CD1c-positive myeloid dendritic cell (primary cell): ENCODE data around the gene UBE2E2.
A peak's percentile ranks its signal among the peaks of the same experiment; 100 is the strongest.
"Not testable (repeated sequence)": the region's sequence is repeated elsewhere in the genome, so short reads cannot be mapped to it uniquely, and the experiment has no call there.

Experiments
- DNase-seq: peaks from one replicate; pipeline ENCODE4 v3.0.0-alpha.2; 2016; ENCODE audit errors: extremely low spot score

UBE2E2 gene

GRCh38 chr3:23588547-23588946 lies 385.4 kb downstream of the UBE2E2 start:
- no peak for DNase-seq

GRCh38 chr3:23589602-23590001 lies 386.5 kb downstream of the UBE2E2 start:
- no peak for DNase-seq

- DNase-seq = no peak
Observed at GRCh38 chr3:23590424-23591273, 387.5 kb downstream of the UBE2E2 start.

GRCh38 chr3:23591374-23591773 lies 388.2 kb downstream of the UBE2E2 start:
- no peak for DNase-seq

- no peak for DNase-seq
Observed at GRCh38 chr3:23592961-23593931, 390.1 kb downstream of the UBE2E2 start.

- DNase-seq = no peak
Observed at GRCh38 chr3:23594066-23594465, 390.9 kb downstream of the UBE2E2 start.

GRCh38 chr3:23594894-23595670 lies 392.0 kb downstream of the UBE2E2 start:
- DNase-seq = no peak

- no peak for DNase-seq
Observed at GRCh38 chr3:23595851-23596250, 392.7 kb downstream of the UBE2E2 start.

- DNase-seq = no peak
Observed at GRCh38 chr3:23600167-23600871, 397.2 kb downstream of the UBE2E2 start.

- DNase-seq = no peak
Observed at GRCh38 chr3:23601091-23601822, 398.1 kb downstream of the UBE2E2 start.

GRCh38 chr3:23602971-23603370 lies 399.8 kb downstream of the UBE2E2 start:
- DNase-seq = no peak

- no peak for DNase-seq
Observed at GRCh38 chr3:23607184-23607847, 404.2 kb downstream of the UBE2E2 start.

GRCh38 chr3:23608650-23609049 lies 405.5 kb downstream of the UBE2E2 start:
- no peak for DNase-seq

GRCh38 chr3:23611737-23612295 lies 408.7 kb downstream of the UBE2E2 start:
- peak; percentile 28 for DNase-seq

- DNase-seq = no peak
Observed at GRCh38 chr3:23612296-23612891, 409.3 kb downstream of the UBE2E2 start.

GRCh38 chr3:23615068-23615467 lies 411.9 kb downstream of the UBE2E2 start:
- no peak for DNase-seq

- not testable (repeated sequence) for DNase-seq
Observed at GRCh38 chr3:23618475-23618874, 415.3 kb downstream of the UBE2E2 start.

- DNase-seq = no peak
Observed at GRCh38 chr3:23619705-23620637, 416.8 kb downstream of the UBE2E2 start.
